ENCODE results near the gene SIX3.

DNA sequence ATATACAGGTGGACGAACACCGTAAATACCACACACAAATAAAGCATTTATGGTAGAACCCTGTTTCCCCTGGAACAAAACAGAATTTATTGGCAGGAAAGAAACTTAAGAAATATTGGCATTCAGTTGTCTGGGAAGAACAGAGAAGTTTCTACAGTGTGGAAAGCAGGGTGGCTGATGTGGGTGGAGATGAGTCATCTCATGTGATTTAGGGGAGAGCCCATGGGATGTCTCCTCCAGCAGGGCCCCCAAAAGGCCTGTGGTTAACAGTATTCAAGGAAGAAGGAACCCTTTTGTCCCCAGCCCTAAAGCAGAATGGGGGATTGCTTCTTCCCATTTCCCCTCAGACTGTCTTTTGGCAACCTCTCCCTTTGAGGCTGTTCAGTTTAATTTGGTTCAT, 24.2 kb downstream of the SIX3 start:
- no peak for TF ChIP-seq POLR2A (IDR thresholded peaks at IDR 0.05; ENCODE audit: low read length)
- no peak for TF ChIP-seq ESRRA (IDR thresholded peaks at IDR 0.05; ENCODE audit: borderline replicate concordance, low read length)
- TF ChIP-seq, protein P1, sequence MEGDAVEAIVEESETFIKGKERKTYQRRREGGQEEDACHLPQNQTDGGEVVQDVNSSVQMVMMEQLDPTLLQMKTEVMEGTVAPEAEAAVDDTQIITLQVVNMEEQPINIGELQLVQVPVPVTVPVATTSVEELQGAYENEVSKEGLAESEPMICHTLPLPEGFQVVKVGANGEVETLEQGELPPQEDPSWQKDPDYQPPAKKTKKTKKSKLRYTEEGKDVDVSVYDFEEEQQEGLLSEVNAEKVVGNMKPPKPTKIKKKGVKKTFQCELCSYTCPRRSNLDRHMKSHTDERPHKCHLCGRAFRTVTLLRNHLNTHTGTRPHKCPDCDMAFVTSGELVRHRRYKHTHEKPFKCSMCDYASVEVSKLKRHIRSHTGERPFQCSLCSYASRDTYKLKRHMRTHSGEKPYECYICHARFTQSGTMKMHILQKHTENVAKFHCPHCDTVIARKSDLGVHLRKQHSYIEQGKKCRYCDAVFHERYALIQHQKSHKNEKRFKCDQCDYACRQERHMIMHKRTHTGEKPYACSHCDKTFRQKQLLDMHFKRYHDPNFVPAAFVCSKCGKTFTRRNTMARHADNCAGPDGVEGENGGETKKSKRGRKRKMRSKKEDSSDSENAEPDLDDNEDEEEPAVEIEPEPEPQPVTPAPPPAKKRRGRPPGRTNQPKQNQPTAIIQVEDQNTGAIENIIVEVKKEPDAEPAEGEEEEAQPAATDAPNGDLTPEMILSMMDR (IDR thresholded peaks at IDR 0.05) = no peak
- no peak for TF ChIP-seq MAX (IDR thresholded peaks at IDR 0.05)
- TF ChIP-seq, protein P2, sequence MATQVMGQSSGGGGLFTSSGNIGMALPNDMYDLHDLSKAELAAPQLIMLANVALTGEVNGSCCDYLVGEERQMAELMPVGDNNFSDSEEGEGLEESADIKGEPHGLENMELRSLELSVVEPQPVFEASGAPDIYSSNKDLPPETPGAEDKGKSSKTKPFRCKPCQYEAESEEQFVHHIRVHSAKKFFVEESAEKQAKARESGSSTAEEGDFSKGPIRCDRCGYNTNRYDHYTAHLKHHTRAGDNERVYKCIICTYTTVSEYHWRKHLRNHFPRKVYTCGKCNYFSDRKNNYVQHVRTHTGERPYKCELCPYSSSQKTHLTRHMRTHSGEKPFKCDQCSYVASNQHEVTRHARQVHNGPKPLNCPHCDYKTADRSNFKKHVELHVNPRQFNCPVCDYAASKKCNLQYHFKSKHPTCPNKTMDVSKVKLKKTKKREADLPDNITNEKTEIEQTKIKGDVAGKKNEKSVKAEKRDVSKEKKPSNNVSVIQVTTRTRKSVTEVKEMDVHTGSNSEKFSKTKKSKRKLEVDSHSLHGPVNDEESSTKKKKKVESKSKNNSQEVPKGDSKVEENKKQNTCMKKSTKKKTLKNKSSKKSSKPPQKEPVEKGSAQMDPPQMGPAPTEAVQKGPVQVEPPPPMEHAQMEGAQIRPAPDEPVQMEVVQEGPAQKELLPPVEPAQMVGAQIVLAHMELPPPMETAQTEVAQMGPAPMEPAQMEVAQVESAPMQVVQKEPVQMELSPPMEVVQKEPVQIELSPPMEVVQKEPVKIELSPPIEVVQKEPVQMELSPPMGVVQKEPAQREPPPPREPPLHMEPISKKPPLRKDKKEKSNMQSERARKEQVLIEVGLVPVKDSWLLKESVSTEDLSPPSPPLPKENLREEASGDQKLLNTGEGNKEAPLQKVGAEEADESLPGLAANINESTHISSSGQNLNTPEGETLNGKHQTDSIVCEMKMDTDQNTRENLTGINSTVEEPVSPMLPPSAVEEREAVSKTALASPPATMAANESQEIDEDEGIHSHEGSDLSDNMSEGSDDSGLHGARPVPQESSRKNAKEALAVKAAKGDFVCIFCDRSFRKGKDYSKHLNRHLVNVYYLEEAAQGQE (IDR thresholded peaks at IDR 0.05) = no peak
- TF ChIP-seq SREBF2 (IDR thresholded peaks at IDR 0.05) = no peak
- TF ChIP-seq EP300 (IDR thresholded peaks at IDR 0.05) = no peak
- TF ChIP-seq KDM5A (IDR thresholded peaks at IDR 0.05) = no peak
- no peak for TF ChIP-seq CHD4 (IDR thresholded peaks at IDR 0.05; ENCODE audit: borderline replicate concordance)
